Lower leg skin (tissue), 3 donors: ENCODE results near the gene BTG4.

Source experiments
- POLR2A ChIP-seq, 2 donors: fragments of 450-650 bp; IDR thresholded peaks; one replicate each; pipeline ENCODE4 v1.6.1; 2016 to 2017; ENCODE audit warnings: antibody characterized with exemption in 2 of 2, mild to moderate bottlenecking in 1 of 2, moderate library complexity in 1 of 2
- TF ChIP-seq, protein P1 (sequence below), 3 donors: fragments of 450-650 bp; IDR thresholded peaks; one replicate each; pipeline ENCODE4 v1.5.1; 2016; ENCODE audit warnings: antibody characterized with exemption in 3 of 3, mild to moderate bottlenecking in 3 of 3, moderate library complexity in 2 of 3

GRCh38 chr11:111459506-111460270 lies 52.5 kb downstream of the BTG4 start:
- no peak for TF ChIP-seq POLR2A (IDR thresholded peaks at IDR 0.05)
- TF ChIP-seq, protein P1, sequence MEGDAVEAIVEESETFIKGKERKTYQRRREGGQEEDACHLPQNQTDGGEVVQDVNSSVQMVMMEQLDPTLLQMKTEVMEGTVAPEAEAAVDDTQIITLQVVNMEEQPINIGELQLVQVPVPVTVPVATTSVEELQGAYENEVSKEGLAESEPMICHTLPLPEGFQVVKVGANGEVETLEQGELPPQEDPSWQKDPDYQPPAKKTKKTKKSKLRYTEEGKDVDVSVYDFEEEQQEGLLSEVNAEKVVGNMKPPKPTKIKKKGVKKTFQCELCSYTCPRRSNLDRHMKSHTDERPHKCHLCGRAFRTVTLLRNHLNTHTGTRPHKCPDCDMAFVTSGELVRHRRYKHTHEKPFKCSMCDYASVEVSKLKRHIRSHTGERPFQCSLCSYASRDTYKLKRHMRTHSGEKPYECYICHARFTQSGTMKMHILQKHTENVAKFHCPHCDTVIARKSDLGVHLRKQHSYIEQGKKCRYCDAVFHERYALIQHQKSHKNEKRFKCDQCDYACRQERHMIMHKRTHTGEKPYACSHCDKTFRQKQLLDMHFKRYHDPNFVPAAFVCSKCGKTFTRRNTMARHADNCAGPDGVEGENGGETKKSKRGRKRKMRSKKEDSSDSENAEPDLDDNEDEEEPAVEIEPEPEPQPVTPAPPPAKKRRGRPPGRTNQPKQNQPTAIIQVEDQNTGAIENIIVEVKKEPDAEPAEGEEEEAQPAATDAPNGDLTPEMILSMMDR (IDR thresholded peaks at IDR 0.05): no peak
